ENCODE results near the gene AXIN2.
"Not testable (repeated sequence)": the region's sequence is repeated elsewhere in the genome, so short reads cannot be mapped to it uniquely, and the experiment has no call there.

The AXIN2 gene

DNA sequence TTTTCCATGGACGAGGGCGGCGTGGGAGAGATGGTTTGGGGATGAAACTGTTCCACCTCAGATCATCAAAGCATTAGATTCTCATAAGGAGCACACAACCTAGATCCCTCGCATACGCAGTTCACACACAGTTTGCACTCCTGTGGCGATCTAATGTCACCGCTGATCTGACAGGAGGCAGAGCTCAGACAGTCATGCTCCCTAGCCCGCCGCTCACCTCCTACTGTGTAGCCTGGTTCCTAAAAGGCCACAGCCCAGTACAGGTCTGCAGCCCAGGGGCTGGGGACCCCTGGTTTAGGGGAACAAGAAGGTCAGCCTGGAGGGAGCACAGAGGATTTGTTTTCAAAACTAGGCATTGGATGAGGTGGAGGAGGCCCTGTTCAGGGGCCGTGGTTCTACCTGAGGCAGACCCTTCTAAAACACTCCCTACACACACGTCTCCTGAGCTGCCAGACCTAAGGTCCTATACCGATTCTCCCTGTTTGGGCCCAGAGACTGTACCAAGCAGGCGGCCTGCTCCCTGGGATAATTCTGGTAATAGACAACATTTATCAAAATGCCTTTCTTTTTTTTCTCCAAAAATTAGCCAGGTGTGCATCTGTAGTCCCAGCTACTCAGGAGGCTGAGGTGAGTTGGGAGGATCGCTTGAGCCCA, 38.6 kb downstream of the AXIN2 start:
- no peak for FAIRE-seq

DNA sequence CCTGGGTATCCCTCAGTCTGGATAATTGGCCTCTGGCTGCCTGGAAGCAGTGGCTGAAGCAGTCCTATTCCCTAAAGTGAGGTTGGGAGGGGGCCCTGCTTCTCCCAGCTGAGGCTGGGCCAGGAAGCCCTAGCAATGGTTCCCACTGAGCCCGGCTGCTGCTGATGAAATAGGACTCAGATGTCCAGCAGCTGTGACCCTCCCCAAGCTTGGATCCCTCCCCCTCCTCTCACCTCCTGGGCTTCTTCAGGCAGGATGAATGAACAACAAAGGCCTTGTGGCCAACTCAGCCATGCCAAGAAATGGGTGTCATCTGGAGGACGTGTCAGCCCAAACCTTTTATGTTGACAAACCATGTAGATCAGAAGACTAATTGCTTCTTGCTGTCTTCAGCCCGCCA, 42.0 kb downstream of the AXIN2 start:
- FAIRE-seq, result peak; percentile 55

More for the DNA sequence above, 38.6 kb downstream of the AXIN2 start:
- DNase-seq (ENCODE audit: low spot score), result no peak

DNA sequence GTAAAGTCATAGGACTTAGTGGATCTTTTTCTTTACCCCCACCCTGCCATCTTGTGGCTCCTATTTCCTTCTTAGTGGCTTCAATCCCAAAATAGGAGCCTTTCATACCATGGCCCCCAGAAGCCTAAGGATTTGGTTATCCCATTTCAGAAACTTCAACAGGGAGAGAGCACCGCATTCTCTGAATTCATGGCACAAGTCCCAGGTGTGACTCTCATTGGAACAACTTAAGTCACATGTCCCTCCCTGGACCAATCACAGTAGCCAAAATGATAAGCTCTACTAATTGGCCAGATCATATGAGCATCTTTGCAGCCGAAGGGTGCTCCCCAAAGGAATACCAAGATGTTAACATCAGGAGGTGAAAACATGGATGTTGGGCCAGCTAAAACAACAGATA, 43.2 kb downstream of the AXIN2 start:
- FAIRE-seq, result peak; percentile 86
- DNase-seq (ENCODE audit: low spot score), result no peak

More for the DNA sequence above, 42.0 kb downstream of the AXIN2 start:
- no peak for DNase-seq (ENCODE audit: low spot score)

DNA sequence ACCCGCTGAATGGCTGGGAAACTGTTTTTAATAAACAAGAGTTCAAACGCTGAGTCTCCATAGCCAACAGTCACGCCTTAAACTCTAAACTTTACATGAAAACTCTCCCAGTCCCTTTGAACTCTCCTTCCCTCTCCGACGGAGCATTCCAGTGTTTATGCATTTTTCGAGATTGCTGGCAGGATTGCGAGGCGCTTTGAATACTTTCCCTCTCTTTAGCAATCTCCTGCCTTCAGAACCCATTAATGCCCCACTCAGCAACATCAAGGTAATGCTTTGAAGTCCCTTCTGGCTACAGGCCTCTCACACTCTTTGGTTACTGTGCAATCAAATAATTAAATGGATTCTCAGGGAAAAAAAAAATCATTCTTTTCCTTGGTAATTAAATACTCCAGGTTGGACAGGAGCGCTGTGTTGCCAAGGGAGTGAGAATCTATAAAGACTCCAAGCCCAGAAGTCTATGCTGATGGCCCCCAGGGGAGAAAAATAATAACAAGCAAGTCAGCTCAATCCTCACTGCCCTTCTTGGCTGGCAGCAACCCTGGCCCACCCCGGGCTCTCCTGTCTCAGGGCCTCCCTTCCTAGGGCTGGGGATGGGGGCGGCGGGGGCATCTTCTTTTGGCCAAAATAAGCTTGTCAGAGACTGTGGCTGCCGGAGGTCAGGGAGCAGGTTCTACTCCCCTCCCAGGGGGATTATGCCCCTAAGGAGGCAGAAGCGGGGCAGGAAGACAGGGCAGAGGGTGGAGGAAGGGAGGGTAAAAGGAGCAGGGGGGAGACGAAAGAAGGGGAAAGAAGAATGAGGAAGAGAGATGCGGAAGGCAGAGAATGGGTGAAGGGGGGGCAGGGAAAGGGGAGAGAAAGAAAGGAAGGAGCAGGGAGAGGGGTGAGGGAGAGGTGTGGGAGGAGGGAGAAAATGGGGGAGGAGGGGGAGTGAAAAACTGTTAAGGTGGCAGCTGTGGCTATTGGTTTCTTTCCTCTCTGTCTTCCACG, 45.2 kb downstream of the AXIN2 start:
- no peak for DNase-seq (ENCODE audit: low spot score)
- FAIRE-seq, result no peak

DNA sequence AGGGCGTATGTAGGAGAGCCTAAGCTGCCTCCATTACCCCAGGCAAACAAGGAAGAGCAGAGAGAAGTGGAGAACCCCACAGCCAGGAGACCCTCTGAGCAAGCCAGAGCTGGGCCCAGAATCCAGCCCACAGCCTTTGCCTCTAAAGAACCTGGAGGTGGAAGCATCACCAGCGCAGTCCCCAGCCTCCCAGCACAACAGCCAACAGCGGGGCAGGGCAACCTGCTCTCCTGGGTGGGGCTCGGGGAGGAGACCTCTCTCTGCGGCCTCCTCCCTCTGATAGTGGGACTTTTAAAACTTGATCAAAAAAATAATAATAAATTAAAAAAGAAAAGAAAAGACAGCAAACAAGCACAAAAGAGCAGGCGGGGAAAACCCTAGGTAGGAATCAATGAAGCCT, 45.9 kb downstream of the AXIN2 start:
- no peak for FAIRE-seq
- no peak for DNase-seq (ENCODE audit: low spot score)

DNA sequence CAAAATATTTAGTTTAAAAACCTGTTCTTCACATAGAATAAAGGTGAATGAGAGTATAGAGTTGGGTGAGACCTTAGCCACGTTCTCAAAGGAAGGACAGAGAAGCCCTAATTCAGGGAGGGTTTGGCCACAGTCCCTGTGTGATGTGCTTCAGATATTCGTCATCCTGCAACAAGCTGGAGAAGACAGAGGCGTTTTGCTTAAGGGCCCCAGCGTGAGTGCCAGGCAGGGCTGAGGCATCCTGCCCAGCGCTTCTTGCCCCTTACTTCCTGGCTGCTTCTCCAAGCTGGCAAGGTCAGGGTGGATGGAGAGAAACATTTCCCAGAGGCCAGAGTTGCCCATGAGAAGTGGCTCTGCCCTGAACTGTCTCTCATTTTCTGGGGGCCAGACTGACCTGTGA, 46.9 kb downstream of the AXIN2 start:
- DNase-seq (ENCODE audit: low spot score) (peak; percentile 76), FAIRE-seq (peak; percentile 95)

DNA sequence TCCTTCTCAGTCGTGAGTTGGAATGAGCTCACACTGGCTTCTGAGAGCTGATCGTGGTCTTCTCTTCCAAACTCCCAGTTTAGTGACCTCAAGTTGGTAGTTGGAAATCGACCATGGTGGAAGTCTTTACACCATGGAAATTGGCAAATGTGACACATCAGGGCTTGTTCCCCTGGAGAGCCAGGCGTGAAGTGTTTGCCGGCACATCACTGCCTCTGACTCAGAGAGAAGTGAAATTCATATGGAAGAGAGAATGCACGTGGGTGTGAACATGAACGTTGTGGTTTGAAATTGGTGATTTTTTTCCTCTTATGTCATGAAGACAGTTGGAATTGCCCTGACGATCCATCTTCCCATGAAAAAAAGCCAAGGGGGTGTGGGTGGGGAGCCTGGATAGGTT, 47.4 kb downstream of the AXIN2 start:
- peak; percentile 76 for DNase-seq (ENCODE audit: low spot score)
- FAIRE-seq, result peak; percentile 76

DNA sequence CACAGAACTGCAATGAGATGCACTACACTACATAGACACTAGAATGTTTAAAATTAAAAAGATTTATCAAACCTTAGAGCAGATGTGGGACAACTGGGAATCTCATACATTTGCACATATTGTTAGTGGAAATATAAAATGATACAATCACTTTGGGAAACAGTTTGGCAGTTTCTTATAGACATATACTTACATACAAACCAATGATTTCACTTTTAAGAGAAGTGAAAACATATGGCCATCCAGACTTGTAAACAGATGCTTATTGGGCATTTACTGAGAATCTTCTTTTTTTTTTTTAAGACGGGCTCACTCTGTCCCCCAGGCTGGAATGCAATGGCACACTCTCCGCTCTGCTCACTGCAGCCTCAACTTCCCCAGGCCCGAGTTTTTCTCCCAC, 50.1 kb downstream of the AXIN2 start:
- DNase-seq (ENCODE audit: low spot score), result no peak
- no peak for FAIRE-seq

DNA sequence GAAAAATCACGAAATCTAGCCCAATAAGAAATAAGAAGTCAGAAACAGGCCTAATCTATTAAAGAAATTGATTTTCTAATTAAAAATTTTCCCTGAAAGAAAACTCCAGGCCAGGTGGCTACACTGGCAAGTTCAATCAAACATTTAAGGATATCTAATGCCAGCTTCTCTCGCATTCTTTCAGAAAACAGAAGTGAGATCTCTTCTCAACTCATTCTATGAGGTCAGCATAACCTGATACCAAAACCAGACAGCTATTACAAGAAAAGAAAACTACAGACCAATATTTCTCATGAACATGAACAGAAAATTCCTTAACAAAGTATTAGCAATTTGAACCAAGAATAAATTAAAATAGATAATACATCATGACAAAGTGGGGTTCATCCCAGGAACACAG, 52.4 kb downstream of the AXIN2 start:
- FAIRE-seq (no peak), DNase-seq (ENCODE audit: low spot score) (no peak)

DNA sequence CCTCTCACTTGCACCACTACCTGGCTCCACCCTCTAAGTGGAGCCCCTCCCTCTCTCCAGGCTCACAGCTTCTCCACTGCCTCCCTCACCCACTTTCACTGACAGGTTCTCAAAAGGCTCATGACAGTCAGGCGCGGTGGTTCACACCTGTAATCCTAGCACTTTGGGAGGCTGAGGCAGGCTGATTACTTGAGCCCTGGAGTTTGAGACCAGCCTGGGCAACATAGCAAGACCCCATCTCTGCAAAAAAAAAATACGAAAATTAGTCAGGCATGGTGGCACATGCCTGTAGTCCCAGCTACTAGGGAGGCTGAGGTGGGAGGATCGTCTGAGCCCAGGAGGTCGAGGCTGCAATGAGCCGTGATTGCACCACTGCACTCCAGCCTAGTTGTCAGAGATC, 56.8 kb downstream of the AXIN2 start:
- FAIRE-seq, result not testable (repeated sequence)

DNA sequence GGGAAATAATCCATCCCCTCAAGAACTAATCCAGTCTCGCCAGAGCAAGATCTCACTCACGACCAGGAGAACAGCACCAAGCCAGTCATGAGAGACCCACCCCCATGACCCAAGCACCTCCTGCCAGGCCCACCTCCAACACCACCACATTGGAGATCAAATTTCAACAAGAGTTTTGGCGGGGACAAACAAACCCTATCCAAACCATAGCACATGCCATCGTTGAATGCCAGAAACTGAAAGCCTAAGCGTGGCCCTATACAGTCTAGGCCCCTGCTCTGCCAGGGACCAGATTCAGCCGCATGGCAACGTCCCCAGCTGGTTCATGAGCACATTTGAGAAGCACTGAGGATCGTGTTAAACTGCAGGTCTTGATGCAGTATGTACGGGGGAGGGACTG, 57.3 kb downstream of the AXIN2 start:
- FAIRE-seq (no peak), DNase-seq (ENCODE audit: low spot score) (no peak)

More for the DNA sequence above, 56.8 kb downstream of the AXIN2 start:
- DNase-seq (ENCODE audit: low spot score), result not testable (repeated sequence)

DNA sequence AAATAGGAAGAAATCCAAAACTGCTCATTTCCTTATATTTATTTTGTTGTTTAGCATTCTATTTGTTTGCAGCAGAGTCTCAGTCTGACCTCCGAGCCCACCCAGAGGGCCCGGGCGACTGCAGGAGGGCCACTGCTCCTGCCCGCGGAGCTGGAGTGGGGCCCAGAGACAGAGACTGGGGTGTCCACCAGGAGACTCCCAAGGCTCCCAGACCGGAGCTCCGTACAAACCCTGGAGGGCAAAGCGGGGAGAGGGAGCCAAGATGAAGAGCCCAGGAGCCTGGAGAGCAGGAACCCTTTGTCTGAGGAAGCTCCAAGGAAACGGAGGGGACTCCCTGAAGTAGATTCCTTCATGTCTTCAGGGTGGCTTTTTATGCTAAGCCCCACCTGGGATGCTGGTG, 57.9 kb downstream of the AXIN2 start:
- DNase-seq (ENCODE audit: low spot score) (no peak), FAIRE-seq (no peak)

DNA sequence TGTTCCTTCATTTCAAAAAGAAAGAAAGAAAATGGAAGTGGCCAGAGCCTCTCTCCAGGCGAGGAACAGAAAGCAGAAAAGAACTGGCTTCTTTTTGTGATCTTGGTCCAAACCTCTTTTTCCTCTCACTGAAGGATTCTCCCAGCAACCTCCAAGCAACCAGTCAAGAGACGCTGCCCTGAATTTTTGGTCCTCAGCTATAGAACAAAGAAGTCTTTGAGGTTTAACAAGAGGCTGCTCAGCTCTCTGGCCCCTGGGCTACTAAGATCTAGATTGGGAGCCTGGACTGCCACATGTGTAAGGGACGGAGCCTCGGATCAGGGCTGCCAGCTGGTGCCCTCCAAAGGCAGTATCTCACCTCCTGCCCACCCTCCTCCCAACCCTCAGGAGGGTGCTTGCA, 62.6 kb downstream of the AXIN2 start:
- FAIRE-seq (no peak), DNase-seq (ENCODE audit: low spot score) (no peak)

DNA sequence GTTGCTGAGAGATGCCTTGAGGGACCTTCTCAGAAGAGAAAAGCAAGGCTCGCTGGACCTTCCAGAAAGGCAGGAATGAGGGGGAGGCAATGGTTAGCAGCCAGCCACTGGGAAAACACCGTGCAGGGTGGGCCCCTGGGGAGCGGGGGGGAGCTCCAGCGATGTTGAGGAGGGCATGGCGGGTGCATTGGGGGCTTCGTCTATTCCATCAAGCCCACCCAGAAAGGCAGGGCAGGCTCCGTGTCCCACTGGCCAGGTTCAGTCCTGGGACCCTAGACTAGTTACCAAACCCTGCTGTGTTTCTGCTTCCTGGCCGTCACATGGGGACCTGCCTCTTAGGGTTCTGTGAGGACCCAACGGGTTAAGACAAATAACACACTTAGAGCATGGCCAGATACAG, 64.6 kb downstream of the AXIN2 start:
- no peak for FAIRE-seq
- no peak for DNase-seq (ENCODE audit: low spot score)

DNA sequence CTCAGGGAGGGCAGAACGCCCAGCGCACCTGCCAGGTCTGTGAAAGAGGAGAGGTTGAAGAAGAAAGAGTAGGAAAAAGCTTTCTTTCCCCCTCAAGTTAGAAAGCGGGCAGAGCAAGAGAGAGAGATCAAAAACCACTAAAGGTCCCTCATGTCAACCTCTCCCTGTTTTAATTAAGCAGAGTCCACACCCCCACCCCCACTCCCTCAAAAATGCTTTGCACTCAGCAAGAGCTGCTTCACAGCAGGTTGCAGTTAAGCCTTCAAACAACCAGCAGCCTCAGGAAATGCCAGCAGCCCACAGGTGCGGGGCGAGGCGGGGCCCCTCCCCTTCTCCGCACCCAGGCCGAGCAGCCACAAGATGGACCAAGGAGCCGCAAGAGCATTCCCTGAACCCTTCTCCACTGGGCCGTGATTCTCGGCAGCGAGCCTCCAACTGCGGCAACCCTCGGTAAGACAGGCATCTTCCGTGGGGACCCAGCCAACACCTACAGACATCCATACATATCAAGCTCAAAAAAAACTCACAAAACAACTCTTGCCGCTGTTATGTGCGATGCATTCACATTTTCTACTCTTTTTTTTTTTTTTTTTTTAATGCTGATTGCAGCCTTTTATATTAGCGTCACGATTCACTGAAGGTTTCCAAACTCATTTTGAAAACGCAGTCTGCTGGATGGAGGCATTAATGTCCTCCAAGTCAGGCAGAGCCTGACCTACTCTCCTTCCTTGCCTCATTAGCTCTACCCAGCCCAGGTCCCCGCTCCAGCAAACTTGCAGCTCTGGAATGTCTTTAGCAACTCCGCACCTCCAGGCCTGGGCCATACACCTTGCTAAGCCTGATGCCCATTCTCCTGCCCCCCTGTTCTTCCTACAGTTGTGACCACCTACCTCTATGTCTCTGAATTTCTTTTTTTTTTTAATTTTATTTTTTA, 66.1 kb downstream of the AXIN2 start:
- no peak for DNase-seq (ENCODE audit: low spot score)
- FAIRE-seq, result no peak

DNA sequence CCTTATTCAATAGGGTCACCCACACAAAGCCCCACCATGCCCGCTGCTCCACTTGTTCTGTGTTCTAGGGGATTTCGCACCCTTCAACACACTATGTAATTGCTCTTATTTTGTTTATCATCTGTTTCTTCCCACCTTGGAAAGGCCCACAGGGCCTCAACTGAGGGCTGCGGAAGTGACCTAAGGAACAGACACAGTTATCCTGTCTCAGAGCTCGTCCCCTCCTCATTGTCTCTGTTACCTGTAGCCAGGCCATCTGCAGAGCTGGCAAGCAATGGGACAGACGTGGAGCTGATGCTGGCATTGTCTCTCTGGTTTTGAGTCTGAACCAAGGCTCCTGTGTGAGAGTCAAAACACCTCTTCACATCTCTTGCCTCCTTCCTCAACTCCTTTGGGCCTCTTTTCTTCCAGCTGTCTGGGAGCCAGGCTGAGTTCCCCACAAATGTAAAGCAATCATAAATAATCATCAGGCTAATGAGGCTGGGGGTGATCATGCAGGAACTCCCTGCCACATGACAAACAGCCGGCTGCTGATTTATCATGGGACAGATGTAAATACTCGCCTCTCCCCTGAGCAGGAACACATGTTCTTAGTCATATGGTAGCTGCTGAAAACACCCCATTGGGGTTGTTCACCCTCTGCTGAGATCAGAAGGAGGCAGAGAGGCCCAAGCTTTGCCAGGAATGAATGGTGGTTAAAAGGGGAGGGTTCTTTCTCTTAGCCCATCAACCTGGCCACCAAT, 71.9 kb downstream of the AXIN2 start:
- DNase-seq (ENCODE audit: low spot score), result no peak
- peak; percentile 80 for FAIRE-seq

DNA sequence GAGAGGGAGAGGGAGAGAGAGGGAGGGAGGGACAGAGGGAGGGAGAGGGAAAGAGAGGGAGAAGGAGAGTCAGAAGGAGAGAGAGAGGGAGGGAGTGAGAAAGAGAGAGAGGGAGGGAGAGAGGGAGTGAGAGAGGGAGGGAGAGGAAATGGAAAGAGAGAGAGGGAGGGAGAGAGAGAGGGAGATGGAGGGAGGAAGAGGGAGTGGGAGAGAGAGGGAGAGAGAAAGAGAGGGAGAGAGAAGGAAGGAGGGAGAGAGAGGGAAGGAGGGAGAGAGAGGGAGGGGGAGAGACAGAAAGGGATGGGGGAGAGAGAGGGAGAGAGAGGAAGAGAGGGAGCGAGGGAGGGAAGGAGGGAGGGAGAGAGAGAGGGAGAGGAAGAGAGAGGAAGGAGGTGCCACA, 72.8 kb downstream of the AXIN2 start:
- DNase-seq (ENCODE audit: low spot score) (no peak), FAIRE-seq (no peak)

DNA sequence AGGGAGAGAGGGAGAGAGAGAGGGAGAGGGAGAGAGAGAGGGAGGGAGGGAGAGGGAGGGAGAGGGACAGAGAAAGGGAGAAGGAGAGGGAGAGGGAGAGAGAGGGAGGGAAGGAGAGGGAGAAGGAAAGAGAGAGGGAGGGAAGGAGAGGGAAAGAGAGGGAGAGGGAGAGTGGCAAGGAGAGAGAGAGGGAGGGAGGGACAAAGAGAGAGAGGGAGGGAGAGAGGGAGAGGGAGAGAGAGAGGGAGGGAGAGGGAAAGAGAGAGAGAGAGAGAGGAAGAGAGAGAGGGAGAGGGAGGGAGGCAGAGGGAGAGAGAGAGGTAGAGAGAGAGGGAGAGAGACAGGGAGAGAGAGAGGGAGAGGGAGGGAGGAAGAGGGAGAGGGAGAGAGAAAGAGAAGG, 73.5 kb downstream of the AXIN2 start:
- DNase-seq (ENCODE audit: low spot score) (no peak), FAIRE-seq (no peak)

DNA sequence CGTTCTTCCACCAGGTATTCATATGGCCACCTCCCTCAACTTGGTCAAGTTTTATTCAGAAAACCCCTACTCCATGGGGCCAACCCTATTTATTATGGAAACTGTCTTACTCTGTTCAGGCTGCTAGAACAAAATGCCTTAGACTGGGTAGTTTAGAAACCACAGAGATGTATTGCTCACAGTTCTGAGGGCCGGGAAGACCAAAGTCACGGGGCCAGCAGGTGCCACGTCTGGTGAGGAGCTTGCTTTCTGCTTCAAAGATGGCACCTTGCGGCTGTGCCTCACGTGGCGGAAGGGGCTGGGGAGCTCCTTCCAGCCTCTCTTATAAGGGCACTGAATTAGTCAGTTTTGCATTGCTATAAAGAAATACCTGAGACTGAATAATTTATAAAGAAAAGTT, 74.3 kb downstream of the AXIN2 start:
- DNase-seq (ENCODE audit: low spot score), result no peak
- FAIRE-seq, result no peak

DNA sequence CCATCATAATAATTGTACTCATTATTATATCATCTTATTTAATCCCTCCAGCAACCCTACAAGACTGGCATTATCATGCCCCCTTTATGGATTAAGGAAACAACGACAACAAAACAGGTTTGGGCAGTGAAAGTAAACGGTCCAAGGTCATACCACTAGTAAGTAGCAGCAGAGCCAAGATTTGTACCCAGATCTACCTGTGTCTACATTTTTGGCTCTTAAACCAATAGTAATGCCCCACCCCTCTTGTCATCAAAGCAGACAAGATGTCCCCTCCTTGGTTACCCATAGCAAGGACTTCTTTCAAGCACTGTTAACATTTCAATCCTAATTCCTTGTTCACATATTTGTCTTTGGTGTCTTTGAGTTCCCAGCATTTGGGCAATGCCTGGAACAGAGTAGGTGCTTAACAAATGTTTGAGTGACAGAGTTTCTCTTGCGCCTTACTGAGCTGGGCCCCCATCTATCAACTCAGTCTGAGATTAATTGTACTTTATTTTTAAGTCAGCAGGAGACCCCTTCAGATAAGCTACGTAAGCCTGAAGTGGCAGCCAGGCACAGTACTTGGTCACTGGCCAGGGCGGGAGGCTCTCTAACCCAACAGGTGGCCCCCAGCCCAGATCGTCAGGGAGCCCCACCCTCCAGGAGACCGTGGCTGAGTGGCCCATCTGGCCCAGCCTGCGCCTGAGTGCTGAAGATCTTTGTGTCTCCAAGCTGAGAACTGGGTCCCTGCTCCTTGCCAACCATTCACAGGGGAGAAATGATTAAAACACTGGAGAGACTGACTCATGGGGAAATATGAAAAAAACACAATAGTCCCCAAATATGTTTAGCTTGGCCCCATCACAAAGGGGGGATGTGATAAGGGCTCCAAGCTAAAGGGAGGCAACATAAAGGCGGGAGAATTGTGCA, 75.8 kb downstream of the AXIN2 start:
- no peak for DNase-seq (ENCODE audit: low spot score)
- FAIRE-seq, result no peak

Measured in urothelium cell line (cell line).